ENCODE data around the gene GZMM. TPM values are rescaled to one million over a fixed set of nuclear protein-coding genes. Genes with fewer than 3 reads are reported as not detected.
A peak's percentile ranks its signal among the peaks of the same experiment; 100 is the strongest.

GZMM gene
- total and polyA plus RNA-seq, 9 donors, result 0.15 to 0.56 (median 0.25) TPM; not detected in 1

- Histone ChIP-seq H3K9me3 (replicated peaks; ENCODE audit: control insufficient read depth, low read depth, low read length) (no peaks in the 10 kb centered on the region), H3K4me1 (ENCODE audit: control insufficient read depth, insufficient read depth, low read length) (peaks cover 39% of the 10 kb centered on the region), H3K36me3 (ENCODE audit: control insufficient read depth, insufficient read depth, low read length) (peaks cover 15% of the 10 kb centered on the region), H3K27ac (ENCODE audit: low read length) (no peak overlapping the region), H3K4me3 (ENCODE audit: low read length) (no peak overlapping the region), H3K27me3 (ENCODE audit: control insufficient read depth, insufficient read depth, low read length) (no peaks in the 10 kb centered on the region)
- WGBS (ENCODE audit: insufficient coverage), result 23% methylated on average over 53 of the region's 62 CpGs
- DNase-seq, result peak; percentile 32
These were observed 31.1 kb upstream of the GZMM start for GRCh38 chr19:512547-513365.

- Histone ChIP-seq H3K27ac (ENCODE audit: low read length) (no peak overlapping the region), H3K4me3 (ENCODE audit: low read length) (no peak overlapping the region), H3K9me3 (replicated peaks; ENCODE audit: control insufficient read depth, low read depth, low read length) (no peaks in the 10 kb centered on the region), H3K36me3 (ENCODE audit: control insufficient read depth, insufficient read depth, low read length) (peaks cover 15% of the 10 kb centered on the region), H3K4me1 (ENCODE audit: control insufficient read depth, insufficient read depth, low read length) (peaks cover 30% of the 10 kb centered on the region), H3K27me3 (ENCODE audit: control insufficient read depth, insufficient read depth, low read length) (no peaks in the 10 kb centered on the region)
- 66% methylated on average over 10 of the region's 10 CpGs for WGBS (ENCODE audit: insufficient coverage)
- DNase-seq, result no peak
These were observed 30.3 kb upstream of the GZMM start for GRCh38 chr19:513368-514165.

- peaks cover 27% of the 10 kb centered on the region for H3K4me1 ChIP-seq (ENCODE audit: control insufficient read depth, insufficient read depth, low read length)
- H3K9me3 ChIP-seq (replicated peaks; ENCODE audit: control insufficient read depth, low read depth, low read length), result no peaks in the 10 kb centered on the region
- H3K27me3 ChIP-seq (ENCODE audit: control insufficient read depth, insufficient read depth, low read length), result no peaks in the 10 kb centered on the region
- WGBS (ENCODE audit: insufficient coverage), result 98% methylated on average over 6 of the region's 9 CpGs
- H3K36me3 ChIP-seq (ENCODE audit: control insufficient read depth, insufficient read depth, low read length), result peaks cover 11% of the 10 kb centered on the region
- DNase-seq, result no peak
- no peak overlapping the region for H3K27ac ChIP-seq (ENCODE audit: low read length)
- no peak overlapping the region for H3K4me3 ChIP-seq (ENCODE audit: low read length)
These were observed 29.6 kb upstream of the GZMM start for GRCh38 chr19:514166-514663.

- peaks cover 6% of the 10 kb centered on the region for H3K4me1 ChIP-seq (ENCODE audit: control insufficient read depth, insufficient read depth, low read length)
- H3K27ac ChIP-seq (ENCODE audit: low read length), result peak overlapping the region; percentile 29
- peak; percentile 98 for DNase-seq
- H3K27me3 ChIP-seq (ENCODE audit: control insufficient read depth, insufficient read depth, low read length), result no peaks in the 10 kb centered on the region
- no peak overlapping the region for H3K4me3 ChIP-seq (ENCODE audit: low read length)
- WGBS (ENCODE audit: insufficient coverage), result 19% methylated on average over 10 of the region's 10 CpGs
- peaks cover 10% of the 10 kb centered on the region for H3K9me3 ChIP-seq (replicated peaks; ENCODE audit: control insufficient read depth, low read depth, low read length)
- peaks cover 12% of the 10 kb centered on the region for H3K36me3 ChIP-seq (ENCODE audit: control insufficient read depth, insufficient read depth, low read length)
These were observed 25.9 kb upstream of the GZMM start for GRCh38 chr19:517721-518597.

- no peaks in the 10 kb centered on the region for H3K27me3 ChIP-seq (ENCODE audit: control insufficient read depth, insufficient read depth, low read length)
- DNase-seq, result no peak
- peaks cover 4% of the 10 kb centered on the region for H3K4me1 ChIP-seq (ENCODE audit: control insufficient read depth, insufficient read depth, low read length)
- H3K27ac ChIP-seq (ENCODE audit: low read length), result peak overlapping the region; percentile 51
- H3K4me3 ChIP-seq (ENCODE audit: low read length), result no peak overlapping the region
- H3K9me3 ChIP-seq (replicated peaks; ENCODE audit: control insufficient read depth, low read depth, low read length), result peaks cover 10% of the 10 kb centered on the region
- WGBS (ENCODE audit: insufficient coverage), result 8% methylated on average over 56 of the region's 58 CpGs
- peaks cover 12% of the 10 kb centered on the region for H3K36me3 ChIP-seq (ENCODE audit: control insufficient read depth, insufficient read depth, low read length)
These were observed 25.1 kb upstream of the GZMM start for GRCh38 chr19:518598-519231.

- no peak for DNase-seq
- no peaks in the 10 kb centered on the region for H3K27me3 ChIP-seq (ENCODE audit: control insufficient read depth, insufficient read depth, low read length)
- 82% methylated on average over 44 of the region's 45 CpGs for WGBS (ENCODE audit: insufficient coverage)
- H3K9me3 ChIP-seq (replicated peaks; ENCODE audit: control insufficient read depth, low read depth, low read length), result peaks cover 10% of the 10 kb centered on the region
- H3K27ac ChIP-seq (ENCODE audit: low read length), result no peak overlapping the region
- H3K4me3 ChIP-seq (ENCODE audit: low read length), result no peak overlapping the region
- peaks cover 9% of the 10 kb centered on the region for H3K4me1 ChIP-seq (ENCODE audit: control insufficient read depth, insufficient read depth, low read length)
- H3K36me3 ChIP-seq (ENCODE audit: control insufficient read depth, insufficient read depth, low read length), result peaks cover 8% of the 10 kb centered on the region
These were observed 24.4 kb upstream of the GZMM start for GRCh38 chr19:519449-519865.

- Histone ChIP-seq H3K27ac (ENCODE audit: low read length) (no peak overlapping the region), H3K9me3 (replicated peaks; ENCODE audit: control insufficient read depth, low read depth, low read length) (peaks cover 10% of the 10 kb centered on the region), H3K36me3 (ENCODE audit: control insufficient read depth, insufficient read depth, low read length) (peaks cover 5% of the 10 kb centered on the region), H3K4me1 (ENCODE audit: control insufficient read depth, insufficient read depth, low read length) (peaks cover 5% of the 10 kb centered on the region), H3K4me3 (ENCODE audit: low read length) (no peak overlapping the region), H3K27me3 (ENCODE audit: control insufficient read depth, insufficient read depth, low read length) (no peaks in the 10 kb centered on the region)
- 96% methylated on average over 8 of the region's 12 CpGs for WGBS (ENCODE audit: insufficient coverage)
- DNase-seq, result no peak
These were observed 21.1 kb upstream of the GZMM start for GRCh38 chr19:522726-523125.

GRCh38 chr19:524062-524674 is 19.7 kb upstream of the GZMM start:
- Histone ChIP-seq H3K4me3 (ENCODE audit: low read length) (no peak overlapping the region), H3K36me3 (ENCODE audit: control insufficient read depth, insufficient read depth, low read length) (peaks cover 5% of the 10 kb centered on the region), H3K27me3 (ENCODE audit: control insufficient read depth, insufficient read depth, low read length) (no peaks in the 10 kb centered on the region), H3K9me3 (replicated peaks; ENCODE audit: control insufficient read depth, low read depth, low read length) (peaks cover 10% of the 10 kb centered on the region), H3K4me1 (ENCODE audit: control insufficient read depth, insufficient read depth, low read length) (peaks cover 5% of the 10 kb centered on the region), H3K27ac (ENCODE audit: low read length) (no peak overlapping the region)
- DNase-seq, result no peak
- WGBS (ENCODE audit: insufficient coverage), result 62% methylated on average over 25 of the region's 29 CpGs

GRCh38 chr19:525029-525428 is 18.8 kb upstream of the GZMM start:
- Histone ChIP-seq H3K27me3 (ENCODE audit: control insufficient read depth, insufficient read depth, low read length) (no peaks in the 10 kb centered on the region), H3K4me3 (ENCODE audit: low read length) (no peak overlapping the region), H3K36me3 (ENCODE audit: control insufficient read depth, insufficient read depth, low read length) (peaks cover 1% of the 10 kb centered on the region), H3K9me3 (replicated peaks; ENCODE audit: control insufficient read depth, low read depth, low read length) (peaks cover 10% of the 10 kb centered on the region), H3K27ac (ENCODE audit: low read length) (no peak overlapping the region), H3K4me1 (ENCODE audit: control insufficient read depth, insufficient read depth, low read length) (peaks cover 5% of the 10 kb centered on the region)
- 59% methylated on average over 11 of the region's 18 CpGs for WGBS (ENCODE audit: insufficient coverage)
- DNase-seq, result no peak
